GM18861 (cell line): ENCODE measurements around the gene CTSD.

ENCODE experiments used
- ATAC-seq: cut with Tn5 transposase; IDR thresholded peaks from one replicate; pipeline ENCODE4 v1.9.1; 2021; ENCODE audit not compliant: unreplicated experiment

The CTSD gene

GRCh38 chr11:1732418-1733008, 31.2 kb downstream of the CTSD start:
- no peak for ATAC-seq

GRCh38 chr11:1731451-1732059, 32.2 kb downstream of the CTSD start:
- ATAC-seq: no peak

DNA sequence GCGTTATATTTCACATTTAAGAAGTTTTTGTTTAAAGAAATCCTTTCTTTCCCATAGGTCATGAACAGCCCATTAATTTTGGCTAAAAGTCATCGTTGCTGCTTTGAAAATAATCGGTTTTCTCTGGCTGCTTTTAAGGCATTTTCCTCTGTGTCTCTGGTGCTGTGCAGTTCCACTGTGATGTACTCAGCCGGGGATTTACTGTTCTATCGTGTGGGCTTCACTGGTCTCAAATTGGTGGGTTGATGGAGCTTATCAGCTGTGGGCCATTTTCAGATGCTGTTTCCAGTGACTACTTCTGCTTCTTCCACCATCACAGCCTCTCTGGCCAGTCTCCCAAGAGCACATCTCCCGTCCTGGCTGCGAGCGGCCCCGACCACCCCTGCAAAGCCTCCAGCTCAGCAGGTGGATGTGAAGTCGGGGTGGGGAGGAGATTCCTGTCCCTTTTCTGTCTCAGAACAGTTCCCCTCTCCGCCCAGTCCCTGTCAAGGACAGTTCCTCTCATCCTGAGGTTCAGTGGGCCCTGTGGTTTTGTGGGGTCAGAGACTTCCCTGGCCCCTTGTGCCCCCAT, 33.6 kb downstream of the CTSD start:
- ATAC-seq: no peak

DNA sequence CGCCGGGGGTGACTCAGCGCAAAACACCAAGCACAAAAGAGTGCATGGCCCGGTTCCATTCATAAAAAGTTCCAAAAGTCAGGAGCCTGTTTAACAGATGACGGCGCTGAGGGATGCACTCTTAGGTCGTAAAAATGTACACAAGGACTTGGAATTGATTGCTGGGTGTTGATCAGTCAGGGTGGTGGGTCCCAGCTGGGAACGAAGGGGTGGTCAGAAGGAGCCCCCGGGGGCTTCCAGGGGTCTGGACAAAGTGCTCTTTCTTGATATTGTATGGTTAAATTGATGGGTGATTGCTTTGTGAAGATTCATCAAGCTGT, 34.1 kb downstream of the CTSD start:
- ATAC-seq: no peak

- no peak for ATAC-seq
These were observed 34.6 kb downstream of the CTSD start for GRCh38 chr11:1728931-1729691.

DNA sequence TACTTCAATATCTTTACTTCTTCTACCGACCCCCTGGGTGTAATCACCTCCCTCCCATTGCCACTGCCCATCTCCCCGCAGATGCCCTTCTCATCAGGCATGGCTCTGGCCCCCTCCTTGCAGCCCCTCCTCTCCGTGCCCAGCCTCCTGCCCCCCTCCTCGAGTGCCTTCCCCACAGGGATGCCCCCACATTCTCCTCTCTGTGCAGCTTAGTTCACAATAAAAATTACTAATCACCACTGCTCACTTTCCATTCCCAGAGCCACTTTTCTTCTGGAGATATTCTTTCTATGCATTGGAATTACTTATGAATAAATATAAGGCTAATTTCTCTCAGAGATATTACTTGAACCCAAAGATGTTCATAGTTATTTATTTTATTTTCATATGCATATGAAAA, 35.4 kb downstream of the CTSD start:
- ATAC-seq: no peak

GRCh38 chr11:1727861-1728260, 35.9 kb downstream of the CTSD start:
- ATAC-seq: no peak

- no peak for ATAC-seq
These were observed 36.5 kb downstream of the CTSD start for GRCh38 chr11:1727096-1727690.

DNA sequence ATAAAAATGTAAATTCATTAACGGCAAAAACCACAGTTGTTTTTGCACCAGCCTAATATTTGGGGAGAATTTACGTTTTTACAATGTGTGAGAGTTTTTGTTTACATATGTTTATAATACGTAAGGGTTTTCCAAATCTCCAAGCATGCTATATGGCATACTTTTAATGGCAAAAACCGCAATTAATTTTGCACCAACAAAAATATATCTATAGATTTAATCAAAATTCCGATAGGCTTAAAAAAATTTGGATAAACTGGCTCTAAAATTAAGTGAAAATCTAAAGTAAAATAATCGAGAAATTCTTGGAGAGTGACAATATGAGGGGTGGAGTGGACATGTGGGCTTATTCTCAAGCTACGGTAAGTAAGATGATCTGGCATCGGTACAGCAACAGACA, 43.9 kb downstream of the CTSD start:
- ATAC-seq: no peak

DNA sequence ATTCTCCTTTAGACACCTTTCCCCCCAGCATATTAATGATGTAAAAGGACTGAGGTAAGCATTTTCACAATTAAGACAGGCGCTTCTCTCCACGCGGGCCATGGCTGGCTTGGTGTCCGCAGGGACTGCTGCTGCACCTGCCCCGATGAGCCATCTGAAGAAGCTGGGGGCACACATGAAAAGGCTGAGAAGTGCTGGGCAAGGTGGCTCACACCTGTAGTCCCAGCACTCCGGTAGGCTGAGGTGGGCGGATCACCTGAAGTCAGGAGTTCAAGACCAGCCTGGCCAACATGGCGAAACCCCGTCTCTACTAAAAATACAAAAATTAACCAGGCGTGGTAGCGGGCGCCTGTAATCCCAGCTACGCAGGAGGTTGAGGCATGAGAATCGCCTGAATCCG, 45.4 kb downstream of the CTSD start:
- ATAC-seq: no peak

DNA sequence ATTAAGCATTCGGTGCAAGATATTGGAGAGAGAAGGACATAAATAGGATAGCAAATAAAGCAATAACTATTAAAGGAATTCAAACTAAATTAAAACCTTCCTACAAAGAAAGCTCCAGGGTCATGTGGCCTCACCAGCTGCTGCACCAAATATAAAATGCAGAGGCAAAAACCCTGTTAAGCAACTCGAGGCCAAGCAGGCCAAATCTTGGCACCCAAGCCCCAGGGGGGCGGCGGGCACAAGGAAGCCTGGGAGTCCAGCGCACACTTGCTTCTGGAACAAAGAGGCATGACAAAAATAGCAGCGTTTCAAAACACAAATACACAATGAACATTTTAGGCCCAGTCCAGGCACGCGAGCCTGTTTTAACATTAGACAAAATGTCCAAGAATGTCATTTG, 46.0 kb downstream of the CTSD start:
- ATAC-seq: no peak

GRCh38 chr11:1714908-1715885, 48.5 kb downstream of the CTSD start:
- no peak for ATAC-seq

DNA sequence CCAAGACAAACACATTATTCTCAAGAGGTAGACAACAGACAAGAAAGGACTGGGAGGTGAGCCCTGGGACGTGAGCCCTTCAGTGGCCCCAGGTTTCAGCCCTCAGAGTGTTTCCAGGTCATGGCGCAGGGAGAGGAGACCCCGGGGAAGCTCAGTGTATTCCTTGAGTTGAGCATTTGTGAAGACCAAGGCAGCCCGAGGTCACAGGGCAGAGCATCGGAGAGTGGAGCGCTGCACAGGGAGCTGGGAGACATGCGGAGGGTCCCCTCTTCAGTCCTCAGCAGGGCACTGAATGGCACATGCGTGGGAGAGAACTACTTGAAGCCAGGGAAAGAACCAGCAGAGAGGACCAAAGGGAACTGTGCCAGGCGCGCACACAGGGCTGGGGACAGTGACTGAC, 55.0 kb downstream of the CTSD start:
- ATAC-seq: no peak

- ATAC-seq: no peak
These were observed 56.0 kb downstream of the CTSD start for GRCh38 chr11:1707751-1708150.

DNA sequence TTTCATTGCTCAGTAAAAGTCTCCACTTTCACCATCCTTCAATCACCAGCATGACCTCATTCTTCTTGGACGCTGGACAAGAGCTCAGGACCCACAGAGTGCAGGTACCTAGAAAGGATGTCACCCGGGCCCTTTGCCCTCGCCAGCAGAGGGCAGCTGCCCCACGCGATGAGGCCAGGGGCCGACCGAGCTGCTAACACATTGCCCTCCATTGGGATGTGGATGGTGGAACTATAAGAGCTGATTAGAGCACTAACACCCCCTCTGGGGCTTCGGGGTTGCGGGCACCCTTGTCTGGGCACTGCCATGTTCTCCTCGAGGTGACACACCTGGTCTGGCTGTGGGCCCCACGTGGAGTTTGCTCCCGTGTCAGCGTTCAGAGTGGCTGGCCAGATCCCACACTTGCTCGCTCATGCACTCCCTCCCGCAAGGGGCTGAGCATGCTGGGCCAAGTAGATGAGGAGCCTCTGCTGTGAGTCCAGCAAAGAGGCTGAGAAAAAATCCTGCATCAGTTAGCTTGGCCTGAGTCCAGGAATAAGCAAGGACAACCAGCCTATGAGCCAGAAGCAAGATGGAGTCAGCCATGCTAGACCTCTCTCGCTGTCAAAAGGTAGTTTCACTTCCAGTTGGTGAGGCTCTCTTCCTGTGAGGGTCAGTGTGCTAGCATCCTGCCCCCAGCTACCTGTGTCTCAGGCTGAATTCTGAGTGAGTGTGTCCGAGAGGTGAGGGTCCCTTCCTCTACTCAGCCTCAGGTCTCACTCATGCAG, 56.9 kb downstream of the CTSD start:
- no peak for ATAC-seq

- no peak for ATAC-seq
These were observed 58.3 kb downstream of the CTSD start for GRCh38 chr11:1705126-1706052.

DNA sequence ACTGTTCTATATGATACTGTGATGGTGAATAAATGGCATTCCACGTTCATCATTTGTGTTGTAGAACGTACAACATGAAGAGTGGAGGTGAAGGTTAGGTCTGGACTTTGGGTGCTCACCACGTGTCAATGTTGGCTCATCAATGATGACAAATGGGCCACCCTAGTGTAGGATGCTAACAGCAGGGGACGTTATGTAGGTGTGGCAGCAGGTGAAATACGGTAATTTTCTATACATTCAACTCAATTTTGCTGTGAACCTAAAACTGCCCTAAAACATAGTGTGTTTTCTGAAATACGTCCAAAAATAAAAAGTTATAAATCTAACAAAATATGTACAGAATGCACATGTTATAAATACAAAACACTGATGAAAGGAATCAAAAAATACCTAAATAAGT, 60.6 kb downstream of the CTSD start:
- no peak for ATAC-seq
